Glutamatergic neuron (in vitro differentiated cells): ENCODE results near the gene C16orf95. TPM values are rescaled to one million over a fixed set of nuclear protein-coding genes. Genes with fewer than 3 reads are reported as not detected.

Experiments
- DNase-seq: peaks from one replicate; pipeline ENCODE4 v3.0.0; 2022
- H3K27ac Mint-ChIP-seq: one replicate; pipeline ENCODE4 v1.8.0; 2020; ENCODE audit warnings: mild to moderate bottlenecking, mixed read lengths, inconsistent platforms; ENCODE audit not compliant: unreplicated experiment
- H3K27me3 Mint-ChIP-seq: one replicate; pipeline ENCODE4 v1.8.0; 2020; ENCODE audit warnings: mild to moderate bottlenecking, moderate library complexity, mixed read lengths, inconsistent platforms; ENCODE audit not compliant: unreplicated experiment
- H3K36me3 Mint-ChIP-seq: one replicate; pipeline ENCODE4 v1.8.0; 2020; ENCODE audit warnings: mild to moderate bottlenecking, mixed read lengths, inconsistent platforms; ENCODE audit not compliant: unreplicated experiment
- H3K4me1 Mint-ChIP-seq: one replicate; pipeline ENCODE4 v1.8.0; 2020; ENCODE audit warnings: mild to moderate bottlenecking, low read depth, mixed read lengths, inconsistent platforms; ENCODE audit not compliant: unreplicated experiment
- H3K4me3 Mint-ChIP-seq: one replicate; pipeline ENCODE4 v1.8.0; 2020; ENCODE audit warnings: mild to moderate bottlenecking, mixed read lengths, inconsistent platforms; ENCODE audit not compliant: unreplicated experiment
- H3K9me3 Mint-ChIP-seq: one replicate; pipeline ENCODE4 v1.8.0; 2020; ENCODE audit warnings: mild to moderate bottlenecking, moderate library complexity, mixed read lengths, inconsistent platforms; ENCODE audit not compliant: unreplicated experiment
- CTCF ChIP-seq: fragments of 200-600 bp; sonication (generic); IDR thresholded peaks from one replicate; pipeline ENCODE4 v1.5.0; 2021; ENCODE audit not compliant: partially characterized antibody, unreplicated experiment
- total RNA-seq: library from RNA; stranded (reverse); fragmentation: NEBNext Ultra II Directional; extraction: Animal tissue kit (Norgen Biotek cat#: 25700); gene quantifications from one replicate; pipeline ENCODE4 v1.2.1, GENCODE V29; 2021; ENCODE audit not compliant: unreplicated experiment

Gene C16orf95
- total RNA-seq, 1 donor from 2014 or later, result 9.2 TPM

GRCh38 chr16:87338155-87338765 is 21.1 kb upstream of the C16orf95 start:
- Mint-ChIP-seq H3K27me3 (peaks cover 8% of the 10 kb centered on the region), H3K4me1 (peaks cover 5% of the 10 kb centered on the region), H3K4me3 (no peak overlapping the region), H3K36me3 (peaks cover 9% of the 10 kb centered on the region), H3K9me3 (peaks cover 6% of the 10 kb centered on the region), H3K27ac (no peak overlapping the region)
- no peak for DNase-seq
- no peak for TF ChIP-seq CTCF

- Mint-ChIP-seq H3K27me3 (peaks cover 7% of the 10 kb centered on the region), H3K36me3 (peaks cover 5% of the 10 kb centered on the region), H3K27ac (peak overlapping the region; percentile 52), H3K4me3 (no peak overlapping the region), H3K4me1 (peaks cover 6% of the 10 kb centered on the region), H3K9me3 (peaks cover 4% of the 10 kb centered on the region)
- no peak for TF ChIP-seq CTCF
- peak; percentile 1 for DNase-seq
Measured at GRCh38 chr16:87337262-87337771, 20.1 kb upstream of the C16orf95 start.

- DNase-seq, result no peak
- TF ChIP-seq CTCF, result no peak
- Mint-ChIP-seq H3K36me3 (peaks cover 5% of the 10 kb centered on the region), H3K9me3 (peaks cover 4% of the 10 kb centered on the region), H3K27ac (peak overlapping the region; percentile 33), H3K4me3 (no peak overlapping the region), H3K27me3 (peaks cover 7% of the 10 kb centered on the region), H3K4me1 (peaks cover 8% of the 10 kb centered on the region)
Measured at GRCh38 chr16:87336434-87337240, 19.4 kb upstream of the C16orf95 start.

GRCh38 chr16:87335625-87336433 is 18.6 kb upstream of the C16orf95 start:
- peaks cover 8% of the 10 kb centered on the region for H3K27me3 Mint-ChIP-seq
- DNase-seq, result no peak
- H3K27ac Mint-ChIP-seq, result no peak overlapping the region
- TF ChIP-seq CTCF, result no peak
- H3K9me3 Mint-ChIP-seq, result peaks cover 4% of the 10 kb centered on the region
- H3K4me3 Mint-ChIP-seq, result no peak overlapping the region
- H3K4me1 Mint-ChIP-seq, result peaks cover 13% of the 10 kb centered on the region
- peaks cover 5% of the 10 kb centered on the region for H3K36me3 Mint-ChIP-seq
